Karpas-422 (cell line): ENCODE data around the gene PREX1. TPM values are rescaled to one million over a fixed set of nuclear protein-coding genes. Genes with fewer than 3 reads are reported as not detected.

Experiments
- DNase-seq: peaks from one replicate; pipeline ENCODE4 v3.0.0-alpha.2; 2015
- H2AFZ ChIP-seq: fragments of 200-600 bp; sonication (generic); 2 replicates; pipeline ENCODE4 v1.6.1; 2014; ENCODE audit warnings: antibody characterized with exemption, low read length, mixed read lengths
- H3K27ac ChIP-seq: fragments of 200-600 bp; sonication (generic); 2 replicates; pipeline ENCODE4 v1.5.1; 2014; ENCODE audit warnings: mild to moderate bottlenecking, low read length, moderate library complexity
- H3K27me3 ChIP-seq: fragments of 200-600 bp; sonication (generic); 2 replicates; pipeline ENCODE4 v1.6.1; 2014; ENCODE audit warnings: low read length, mixed read lengths
- H3K36me3 ChIP-seq: fragments of 200-600 bp; sonication (generic); 2 replicates; pipeline ENCODE4 v1.6.1; 2014; ENCODE audit warnings: low read length, mixed read lengths; ENCODE audit not compliant: insufficient read depth
- H3K4me1 ChIP-seq: fragments of 200-600 bp; sonication (generic); 2 replicates; pipeline ENCODE4 v1.6.1; 2014; ENCODE audit warnings: mild to moderate bottlenecking, low read length, mixed read lengths
- H3K4me2 ChIP-seq: fragments of 200-600 bp; sonication (generic); 2 replicates; pipeline ENCODE4 v1.6.1; 2014; ENCODE audit warnings: low read length, low read depth, mild to moderate bottlenecking; ENCODE audit not compliant: poor library complexity, severe bottlenecking
- H3K4me3 ChIP-seq: fragments of 200-600 bp; sonication (generic); 2 replicates; pipeline ENCODE4 v1.5.1; 2014; ENCODE audit warnings: mild to moderate bottlenecking, antibody characterized with exemption, low read length, mixed read lengths
- H3K79me2 ChIP-seq: fragments of 200-600 bp; sonication (generic); 2 replicates; pipeline ENCODE4 v1.6.1; 2014; ENCODE audit warnings: mild to moderate bottlenecking, low read length, mixed read lengths
- H3K9ac ChIP-seq: fragments of 200-600 bp; sonication (generic); 2 replicates; pipeline ENCODE4 v1.6.0; 2014; ENCODE audit warnings: low read length
- H3K9me2 ChIP-seq: fragments of 200-600 bp; sonication (generic), shearing (Covaris generic); replicated peaks from 2 replicates; pipeline ENCODE4 v1.6.0; 2014; ENCODE audit warnings: mild to moderate bottlenecking, low read length, moderate library complexity; ENCODE audit not compliant: insufficient read depth
- H3K9me3 ChIP-seq: fragments of 300-700, 200-600 bp; sonication (generic); 2 replicates; pipeline ENCODE4 v1.6.1; 2014; ENCODE audit warnings: low read length, mixed read lengths
- H4K20me1 ChIP-seq: fragments of 200-600 bp; sonication (generic); 2 replicates; pipeline ENCODE4 v1.6.1; 2014; ENCODE audit warnings: mild to moderate bottlenecking, antibody characterized with exemption, low read length, low read depth; ENCODE audit not compliant: insufficient read depth
- total RNA-seq: library from RNA; depleted of rRNA; stranded (reverse); fragments of >200 nt; shearing (Covaris generic); gene quantifications from 2 replicates; pipeline ENCODE4 v1.2.3, GENCODE V29; 2014; ENCODE audit warnings: low replicate concordance

PREX1 gene
- total RNA-seq, 1 experiment from 2014 or later: not detected

GRCh38 chr20:48769069-48769983, 58.5 kb downstream of the PREX1 start:
- H2AFZ ChIP-seq: no peak overlapping the region
- H3K79me2 ChIP-seq: no peaks in the 10 kb centered on the region
- no peaks in the 10 kb centered on the region for H3K9me3 ChIP-seq
- no peak overlapping the region for H3K4me3 ChIP-seq
- H3K4me1 ChIP-seq: no peaks in the 10 kb centered on the region
- no peaks in the 10 kb centered on the region for H3K27me3 ChIP-seq
- no peak overlapping the region for H3K4me2 ChIP-seq
- H3K36me3 ChIP-seq: no peaks in the 10 kb centered on the region
- H3K9me2 ChIP-seq: no peaks in the 10 kb centered on the region
- no peaks in the 10 kb centered on the region for H4K20me1 ChIP-seq
- no peak overlapping the region for H3K9ac ChIP-seq
- no peak overlapping the region for H3K27ac ChIP-seq
- DNase-seq: no peak

- H3K9ac ChIP-seq: no peak overlapping the region
- H3K4me1 ChIP-seq: no peaks in the 10 kb centered on the region
- no peak overlapping the region for H3K4me3 ChIP-seq
- DNase-seq: no peak
- no peaks in the 10 kb centered on the region for H3K36me3 ChIP-seq
- H3K9me2 ChIP-seq: no peaks in the 10 kb centered on the region
- H4K20me1 ChIP-seq: no peaks in the 10 kb centered on the region
- no peak overlapping the region for H2AFZ ChIP-seq
- no peak overlapping the region for H3K27ac ChIP-seq
- H3K4me2 ChIP-seq: no peak overlapping the region
- no peaks in the 10 kb centered on the region for H3K9me3 ChIP-seq
- no peaks in the 10 kb centered on the region for H3K27me3 ChIP-seq
- H3K79me2 ChIP-seq: no peaks in the 10 kb centered on the region
Observed at GRCh38 chr20:48766961-48767960, 60.5 kb downstream of the PREX1 start.

- Histone ChIP-seq H3K4me2 (no peak overlapping the region), H3K9me2 (no peaks in the 10 kb centered on the region), H3K9ac (no peak overlapping the region), H3K36me3 (no peaks in the 10 kb centered on the region), H3K4me1 (no peaks in the 10 kb centered on the region), H4K20me1 (no peaks in the 10 kb centered on the region), H3K9me3 (no peaks in the 10 kb centered on the region), H3K27me3 (no peaks in the 10 kb centered on the region), H2AFZ (no peak overlapping the region), H3K79me2 (no peaks in the 10 kb centered on the region), H3K4me3 (no peak overlapping the region), H3K27ac (no peak overlapping the region)
- no peak for DNase-seq
Observed at GRCh38 chr20:48766205-48766604, 61.6 kb downstream of the PREX1 start.

- Histone ChIP-seq H4K20me1 (no peaks in the 10 kb centered on the region), H2AFZ (no peak overlapping the region), H3K9me3 (no peaks in the 10 kb centered on the region), H3K9me2 (no peaks in the 10 kb centered on the region), H3K79me2 (no peaks in the 10 kb centered on the region), H3K27ac (no peak overlapping the region), H3K9ac (no peak overlapping the region), H3K4me1 (no peaks in the 10 kb centered on the region), H3K4me3 (no peak overlapping the region), H3K27me3 (no peaks in the 10 kb centered on the region), H3K36me3 (no peaks in the 10 kb centered on the region), H3K4me2 (no peak overlapping the region)
- DNase-seq: no peak
Observed at GRCh38 chr20:48765359-48765758, 62.4 kb downstream of the PREX1 start.

DNA sequence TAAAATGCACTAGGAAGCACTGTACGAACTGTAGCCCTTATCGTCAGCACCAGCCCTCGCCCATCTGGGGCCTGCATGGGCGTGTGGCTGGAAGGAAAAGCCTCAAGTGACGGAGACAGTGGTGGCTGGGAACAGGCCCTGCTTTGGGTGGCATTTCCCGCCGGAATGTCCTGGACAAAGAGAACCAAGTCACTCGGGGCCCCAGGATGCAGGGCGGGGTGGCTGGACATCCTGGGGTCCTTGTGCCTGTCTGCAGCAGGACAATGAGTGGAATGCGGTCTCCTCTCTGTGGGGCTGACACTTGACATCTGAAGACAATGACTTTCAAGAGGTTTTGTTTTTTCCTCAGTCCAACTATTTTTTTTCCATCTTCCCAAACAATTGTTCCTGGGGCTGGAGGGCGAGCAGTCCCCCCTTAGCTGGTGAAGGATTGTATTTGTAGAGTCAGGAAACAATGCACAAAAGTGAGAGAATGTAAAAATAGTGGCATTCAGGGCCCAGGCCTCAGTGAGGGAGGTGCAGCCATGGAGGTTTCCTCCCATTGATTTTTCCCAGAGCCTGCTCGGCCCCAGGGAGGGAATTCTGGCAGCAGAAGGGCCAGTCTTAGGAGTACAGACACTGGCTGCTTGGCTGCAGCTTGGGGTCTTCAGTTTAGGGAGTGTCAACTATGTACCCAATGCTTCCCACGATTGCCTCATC, 64.4 kb downstream of the PREX1 start:
- no peaks in the 10 kb centered on the region for H3K9me3 ChIP-seq
- no peak for DNase-seq
- H3K4me3 ChIP-seq: no peak overlapping the region
- H3K27ac ChIP-seq: no peak overlapping the region
- H4K20me1 ChIP-seq: no peaks in the 10 kb centered on the region
- H3K27me3 ChIP-seq: no peaks in the 10 kb centered on the region
- H3K4me2 ChIP-seq: no peak overlapping the region
- no peaks in the 10 kb centered on the region for H3K9me2 ChIP-seq
- H2AFZ ChIP-seq: no peak overlapping the region
- H3K4me1 ChIP-seq: no peaks in the 10 kb centered on the region
- no peaks in the 10 kb centered on the region for H3K79me2 ChIP-seq
- no peaks in the 10 kb centered on the region for H3K36me3 ChIP-seq
- H3K9ac ChIP-seq: no peak overlapping the region

GRCh38 chr20:48761874-48762273, 65.9 kb downstream of the PREX1 start:
- Histone ChIP-seq H3K27ac (no peak overlapping the region), H3K9ac (no peak overlapping the region), H3K79me2 (no peaks in the 10 kb centered on the region), H3K9me3 (no peaks in the 10 kb centered on the region), H3K9me2 (no peaks in the 10 kb centered on the region), H3K4me1 (no peaks in the 10 kb centered on the region), H3K27me3 (no peaks in the 10 kb centered on the region), H3K4me2 (no peak overlapping the region), H4K20me1 (no peaks in the 10 kb centered on the region), H3K4me3 (no peak overlapping the region), H2AFZ (no peak overlapping the region), H3K36me3 (no peaks in the 10 kb centered on the region)
- DNase-seq: no peak

- Histone ChIP-seq H3K9me2 (no peaks in the 10 kb centered on the region), H2AFZ (no peak overlapping the region), H3K27ac (no peak overlapping the region), H3K9ac (no peak overlapping the region), H3K36me3 (no peaks in the 10 kb centered on the region), H3K9me3 (no peaks in the 10 kb centered on the region), H3K4me2 (no peak overlapping the region), H3K4me3 (no peak overlapping the region), H3K4me1 (no peaks in the 10 kb centered on the region), H3K79me2 (no peaks in the 10 kb centered on the region), H4K20me1 (no peaks in the 10 kb centered on the region), H3K27me3 (no peaks in the 10 kb centered on the region)
- no peak for DNase-seq
Observed at GRCh38 chr20:48761023-48761785, 66.6 kb downstream of the PREX1 start.
